Psoas muscle (tissue), 8 donors: Measurements from ENCODE around the gene XRCC3. TPM values are rescaled to one million over a fixed set of nuclear protein-coding genes. Genes with fewer than 3 reads are reported as not detected.

Source experiments
- ATAC-seq, 4 donors: fragments of 200-7000 bp; cut with Tn5 transposase; one replicate each; pipeline ENCODE4 v1.9.1; 2020; ENCODE audit warnings: moderate library complexity in 3 of 4, mild to moderate bottlenecking in 2 of 4
- DNase-seq, 2 donors: peaks; one replicate each; pipeline ENCODE4 v3.0.0-alpha.2; 2020
- H3K27ac ChIP-seq: fragments of 200-600 bp; one replicate; pipeline ENCODE4 v1.8.0; 2022
- H3K27me3 ChIP-seq, 3 donors: fragments of 200-600 bp in 1 of 3; one replicate each; pipeline versions ENCODE4 v1.6.1 to v1.8.0; 2013 to 2022; ENCODE audit warnings: low read length in 2 of 3, mild to moderate bottlenecking in 2 of 3, moderate library complexity in 1 of 3; ENCODE audit not compliant: insufficient read depth in 3 of 3
- H3K36me3 ChIP-seq, 2 donors: fragments of 200-600 bp in 1 of 2; one replicate each; pipeline versions ENCODE4 v1.6.1 to v1.8.0; 2013 to 2022; ENCODE audit warnings: low read depth in 1 of 2, mild to moderate bottlenecking in 1 of 2, moderate library complexity in 1 of 2; ENCODE audit not compliant: insufficient read depth in 1 of 2
- H3K4me1 ChIP-seq: fragments of 200-600 bp; one replicate; pipeline ENCODE4 v1.8.0; 2022
- H3K4me3 ChIP-seq: fragments of 200-600 bp; one replicate; pipeline ENCODE4 v1.8.0; 2022; ENCODE audit warnings: mild to moderate bottlenecking
- H3K9me3 ChIP-seq: fragments of 200-600 bp; one replicate; pipeline ENCODE4 v1.8.0; 2022
- WGBS, 3 donors: extraction: QIAGEN DNeasy Blood & Tissue Kit; methylation state at CpG; one replicate each; pipeline versions ENCODE4 v1.1.6 to v1.1.7; 2013; 5-methylcytosine and 5-hydroxymethylcytosine counted together
- intact Hi-C, 2 donors: fragments of 100-400 bp; cut with DNase I; formaldehyde crosslinking; loops; one replicate each; pipeline versions ENCODE4 v1.11.0 to v1.14.2; 2022
- polyA plus RNA-seq, 3 donors: library from polyadenylated mRNA; stranded (reverse); fragments of 200-250 nt; gene quantifications; one replicate each; pipeline ENCODE4 v1.2.3, GENCODE V29; 2013
- total RNA-seq, 4 donors: library from RNA; stranded (reverse); fragmentation: NEBNext Ultra II Directional in 2 of 4; extraction: Animal tissue kit (Norgen Biotek cat#: 25700) in 2 of 4; gene quantifications; one replicate each; pipeline versions ENCODE4 v1.2.1 to v1.2.4, GENCODE V29; 2021 to 2023
- TF ChIP-seq, protein P1 (sequence below): fragments of 200-600 bp; IDR thresholded peaks from one replicate; pipeline ENCODE4 v1.8.0; 2022; ENCODE audit warnings: antibody characterized with exemption
- donor health status: healthy with polysubstance abuse.
- donor health status: DM: no; HTN: no; CAD: no; lungs with moderate emphysema.
- donor health status: Bipolar disorder and iron deficiency.
- donor health status: healthy.
- donor health status: DM: yes; HTN: yes; CAD: no.
- donor health status: DM: no; HTN: no; CAD: no.
- donor health status: DM: no; HTN: no; CAD: no.
- donor health status: DM: yes; HTN: yes; CAD: no.

Gene XRCC3
- total and polyA plus RNA-seq, 7 donors, result 1.00 to 2.5 (median 1.6) TPM

DNA sequence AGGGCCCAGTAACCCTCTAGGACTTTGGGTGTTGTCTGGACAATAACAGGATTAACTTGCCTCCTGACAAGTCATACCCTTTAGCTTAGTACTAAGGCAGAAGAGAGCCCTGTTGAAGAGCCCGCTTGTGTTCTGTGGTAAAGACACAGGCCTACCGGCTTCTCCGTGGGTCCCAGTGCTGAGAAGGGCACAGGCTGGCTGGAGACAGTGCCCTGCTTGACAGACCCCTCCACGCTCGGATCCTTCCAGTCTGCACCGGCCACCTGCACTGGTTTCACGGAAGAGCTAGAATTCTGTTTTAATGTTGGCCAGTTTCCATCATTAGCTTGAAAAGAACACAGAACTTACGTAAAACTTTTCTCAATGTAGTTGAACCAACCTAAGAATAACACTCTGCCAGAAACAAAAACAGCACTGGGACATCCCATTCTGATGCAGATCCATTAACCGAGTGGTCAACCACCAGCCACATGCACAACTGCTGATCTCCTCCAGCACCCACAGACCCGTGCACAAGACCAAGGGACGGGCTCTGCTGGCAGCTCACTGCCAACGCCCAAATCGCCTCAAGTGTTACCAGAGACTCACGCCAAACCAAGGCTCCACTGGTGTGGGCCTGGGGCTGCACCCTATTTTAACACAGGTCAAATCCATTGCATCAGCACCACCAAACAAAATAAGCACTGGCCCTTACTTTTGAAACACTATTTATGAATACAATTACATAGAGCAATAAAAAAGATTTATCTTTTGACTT lies 27.4 kb upstream of the XRCC3 start:
- DNase-seq (no peak), ATAC-seq (no peak)
- Histone ChIP-seq H3K4me1 (no peaks in the 10 kb centered on the region), H3K27me3 (no peaks in the 10 kb centered on the region), H3K36me3 (peaks cover 0 to 75% of the 10 kb centered on the region in 2 donors), H3K27ac (no peak overlapping the region), H3K4me3 (no peak overlapping the region), H3K9me3 (no peaks in the 10 kb centered on the region)
- WGBS, 3 donors, result 85 to 97% (median 87%) methylated on average over 14 of the region's 14 CpGs
- TF ChIP-seq, protein P1, sequence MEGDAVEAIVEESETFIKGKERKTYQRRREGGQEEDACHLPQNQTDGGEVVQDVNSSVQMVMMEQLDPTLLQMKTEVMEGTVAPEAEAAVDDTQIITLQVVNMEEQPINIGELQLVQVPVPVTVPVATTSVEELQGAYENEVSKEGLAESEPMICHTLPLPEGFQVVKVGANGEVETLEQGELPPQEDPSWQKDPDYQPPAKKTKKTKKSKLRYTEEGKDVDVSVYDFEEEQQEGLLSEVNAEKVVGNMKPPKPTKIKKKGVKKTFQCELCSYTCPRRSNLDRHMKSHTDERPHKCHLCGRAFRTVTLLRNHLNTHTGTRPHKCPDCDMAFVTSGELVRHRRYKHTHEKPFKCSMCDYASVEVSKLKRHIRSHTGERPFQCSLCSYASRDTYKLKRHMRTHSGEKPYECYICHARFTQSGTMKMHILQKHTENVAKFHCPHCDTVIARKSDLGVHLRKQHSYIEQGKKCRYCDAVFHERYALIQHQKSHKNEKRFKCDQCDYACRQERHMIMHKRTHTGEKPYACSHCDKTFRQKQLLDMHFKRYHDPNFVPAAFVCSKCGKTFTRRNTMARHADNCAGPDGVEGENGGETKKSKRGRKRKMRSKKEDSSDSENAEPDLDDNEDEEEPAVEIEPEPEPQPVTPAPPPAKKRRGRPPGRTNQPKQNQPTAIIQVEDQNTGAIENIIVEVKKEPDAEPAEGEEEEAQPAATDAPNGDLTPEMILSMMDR, result no peak
- intact Hi-C loops, result no loop called here

- TF ChIP-seq, protein P1, result no peak
- no peak overlapping the region for H3K27ac ChIP-seq
- peaks cover 0 to 80% of the 10 kb centered on the region in 2 donors for H3K36me3 ChIP-seq
- H3K9me3 ChIP-seq, result no peaks in the 10 kb centered on the region
- DNase-seq (no peak), ATAC-seq (no peak)
- 79 to 84% (median 80%) methylated on average over 8 to 9 of the region's 9 CpGs for WGBS, 3 donors
- no peak overlapping the region for H3K4me3 ChIP-seq
- no peaks in the 10 kb centered on the region for H3K27me3 ChIP-seq
- intact Hi-C loops, result no loop called here
- H3K4me1 ChIP-seq, result no peaks in the 10 kb centered on the region
These were observed 26.6 kb upstream of the XRCC3 start for GRCh38 chr14:103741876-103742275.

DNA sequence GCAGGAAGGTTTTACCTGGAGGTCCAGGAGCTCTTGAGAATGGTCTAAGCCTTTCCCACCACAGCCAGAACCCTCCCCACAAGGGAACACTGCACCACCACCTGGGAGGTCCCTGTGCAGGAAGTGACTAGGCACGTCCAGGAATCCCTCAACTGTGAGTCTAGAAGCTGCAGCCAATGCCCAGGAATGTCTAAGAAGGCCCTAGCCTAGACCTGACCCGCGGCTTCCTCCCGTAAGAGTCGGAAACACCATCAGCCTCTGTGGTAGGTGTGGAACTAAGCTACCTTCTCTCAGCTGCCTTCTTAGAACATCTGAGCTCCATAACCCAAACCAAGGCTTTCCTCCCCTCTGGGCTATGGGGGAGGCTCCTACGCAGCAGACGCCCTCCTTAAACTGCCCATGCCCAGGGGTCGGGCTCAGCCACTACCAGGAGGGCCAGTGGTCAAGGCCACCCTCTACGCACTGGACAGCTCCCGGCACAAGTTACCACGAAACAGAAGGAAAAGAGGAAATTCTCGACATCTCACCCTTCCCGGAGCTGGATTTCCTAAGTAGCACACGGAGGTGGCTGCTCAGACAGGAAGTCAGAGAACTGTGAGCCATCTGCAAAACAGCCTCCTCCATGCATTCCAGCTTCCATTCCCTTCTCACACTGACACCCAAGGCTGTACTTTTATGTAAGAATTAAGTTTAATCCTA lies 25.9 kb upstream of the XRCC3 start:
- no peak overlapping the region for H3K4me3 ChIP-seq
- H3K27me3 ChIP-seq, result no peaks in the 10 kb centered on the region
- DNase-seq (no peak), ATAC-seq (no peak)
- no peaks in the 10 kb centered on the region for H3K9me3 ChIP-seq
- TF ChIP-seq, protein P1, result no peak
- intact Hi-C loops, result no loop called here
- no peaks in the 10 kb centered on the region for H3K4me1 ChIP-seq
- 80 to 85% (median 81%) methylated on average over 14 of the region's 14 CpGs for WGBS, 3 donors
- H3K27ac ChIP-seq, result no peak overlapping the region
- H3K36me3 ChIP-seq, result peaks cover 0 to 78% of the 10 kb centered on the region in 2 donors

- Histone ChIP-seq H3K27ac (no peak overlapping the region), H3K9me3 (no peaks in the 10 kb centered on the region), H3K4me3 (no peak overlapping the region), H3K36me3 (peaks cover 0 to 75% of the 10 kb centered on the region in 2 donors), H3K27me3 (no peaks in the 10 kb centered on the region), H3K4me1 (no peaks in the 10 kb centered on the region)
- 88 to 91% (median 89%) methylated on average over 29 to 30 of the region's 30 CpGs for whole genome bisulfite sequencing, 3 donors
- TF ChIP-seq, protein P1, result no peak
- DNase-seq, result peak in 1 of 2 donors; percentile 49
- ATAC-seq, result no peak
- intact Hi-C loops, result no loop called here
These were observed 24.7 kb upstream of the XRCC3 start for GRCh38 chr14:103739793-103740501.
